K562 (cell line): ENCODE results near the gene NRG3. TPM values are rescaled to one million over a fixed set of nuclear protein-coding genes. Genes with fewer than 3 reads are reported as not detected.

Experiments used
- ATAC-seq: fragments of 200-7000 bp; cut with Tn5 transposase; 3 replicates; pipeline ENCODE4 v1.9.1; 2020; ENCODE audit warnings: moderate library complexity
- BruUV-seq: library from RNA; stranded (reverse); fragments of 400-500 nt; replicated peaks from 2 replicates; lab custom pipeline; 2021; lab: Mats Ljungman, UMichigan
- CTCF ChIA-PET: fragments of 300-600 bp; formaldehyde crosslinking; extraction: SDS; loops from one replicate; lab custom pipeline; 2021; ENCODE audit warnings: low intra/inter-chr PET ratio; lab: Yijun Ruan, JAX
- POLR2A ChIA-PET: fragments of 300-600, 350-650 bp; sonication (Branson Sonifier 250); formaldehyde crosslinking; extraction: SDS; loops from one replicate; lab custom pipeline; 2021; ENCODE audit warnings: antibody characterized with exemption, inconsistent platforms; lab: Yijun Ruan, JAX
- DNase-seq, 4 experiments: peaks; one replicate each; pipeline versions ENCODE4 v3.0.0 to v3.0.0-alpha.2; 2011 to 2018; ENCODE audit warnings: low spot score in 3 of 4, mixed read lengths in 3 of 4; ENCODE audit errors: extremely low read depth in 1 of 4
- FAIRE-seq: peaks from 2 replicates; lab custom pipeline; 2011; peaks lifted over from hg19 to GRCh38; lab: Jason Lieb, UNC
- H2AFZ ChIP-seq: 2 replicates; pipeline ENCODE4 v1.6.0; 2011; ENCODE audit warnings: low read depth, low read length, control low read depth, inconsistent platforms
- H3K27ac ChIP-seq: fragments of 200-600 bp; 3 replicates; pipeline ENCODE4 v1.8.0; 2011; ENCODE audit warnings: low read depth, mild to moderate bottlenecking, control low read depth, inconsistent platforms, low read length, moderate library complexity, mixed read lengths; ENCODE audit errors: extremely low read depth
- H3K27me3 ChIP-seq, 2 experiments: fragments of 300-600 bp in 1 of 2; 2 replicates in 1 of 2; 3 replicates in 1 of 2; pipeline versions ENCODE4 v1.6.0 to v1.8.0; 2011; ENCODE audit warnings: inconsistent platforms in 2 of 2, low read length in 2 of 2, mild to moderate bottlenecking in 1 of 2, mixed read lengths in 1 of 2, moderate library complexity in 1 of 2; ENCODE audit not compliant: control insufficient read depth in 2 of 2, insufficient read depth in 2 of 2
- H3K36me3 ChIP-seq: fragments of 300-600 bp; 3 replicates; pipeline ENCODE4 v1.8.0; 2011; ENCODE audit warnings: mild to moderate bottlenecking, low read length, inconsistent platforms; ENCODE audit not compliant: control insufficient read depth, insufficient read depth
- H3K4me1 ChIP-seq, 2 experiments: fragments of 200-600 bp in 1 of 2; replicated peaks in 1 of 2; 2 replicates in 1 of 2; 3 replicates in 1 of 2; pipeline versions ENCODE4 v1.5.1 to v1.8.0; 2011; ENCODE audit warnings: inconsistent platforms in 2 of 2, low read length in 2 of 2, mild to moderate bottlenecking in 1 of 2, mixed read lengths in 1 of 2, moderate library complexity in 1 of 2; ENCODE audit not compliant: control insufficient read depth in 2 of 2, insufficient read depth in 2 of 2
- H3K4me2 ChIP-seq: 2 replicates; pipeline ENCODE4 v1.6.1; 2011; ENCODE audit warnings: low read length, control low read depth, inconsistent platforms, mixed read lengths; ENCODE audit not compliant: insufficient read depth
- H3K4me3 ChIP-seq: fragments of 200-600 bp; sonication (generic), shearing (Covaris generic); 2 replicates; pipeline ENCODE4 v1.5.1; 2016; ENCODE audit warnings: control low read depth, inconsistent platforms
- H3K79me2 ChIP-seq: fragments of 200-600 bp; 3 replicates; pipeline ENCODE4 v1.8.0; 2011; ENCODE audit warnings: low read length, inconsistent platforms; ENCODE audit not compliant: control insufficient read depth, insufficient read depth
- H3K9ac ChIP-seq, 2 experiments: 2 replicates each; pipeline versions ENCODE4 v1.6.0 to v1.6.1; 2011; ENCODE audit warnings: low read depth in 2 of 2, low read length in 2 of 2, control low read depth in 1 of 2, inconsistent platforms in 1 of 2, mild to moderate bottlenecking in 1 of 2, mixed read lengths in 1 of 2; ENCODE audit not compliant: insufficient read depth in 1 of 2
- H3K9me1 ChIP-seq: one replicate; pipeline ENCODE4 v1.6.0; 2011; ENCODE audit warnings: inconsistent platforms, mild to moderate bottlenecking, low read length, moderate library complexity; ENCODE audit not compliant: control insufficient read depth, insufficient read depth
- H3K9me3 ChIP-seq: replicated peaks from 2 replicates; pipeline ENCODE4 v1.5.1; 2011; ENCODE audit warnings: low read depth, low read length, inconsistent platforms; ENCODE audit not compliant: control insufficient read depth, insufficient read depth
- H4K20me1 ChIP-seq: replicated peaks from 2 replicates; pipeline ENCODE4 v1.6.1; 2011; ENCODE audit warnings: low read length, inconsistent platforms, mixed read lengths; ENCODE audit not compliant: control insufficient read depth, insufficient read depth
- EP300 ChIP-seq: IDR thresholded peaks from 2 replicates; pipeline ENCODE4 v1.6.1; 2012; ENCODE audit warnings: low read length, improper control_type of control experiment
- EP400 ChIP-seq: fragments of 450-650 bp; IDR thresholded peaks from 2 replicates; pipeline ENCODE4 v1.6.1; 2017; ENCODE audit warnings: antibody characterized with exemption, mild to moderate bottlenecking, moderate library complexity
- FOXP1 ChIP-seq: sonication (generic); formaldehyde crosslinking; IDR thresholded peaks from 2 replicates; pipeline ENCODE4 v1.8.0; 2022; ENCODE audit warnings: mild to moderate bottlenecking, missing genetic modification reagents
- POLR2H ChIP-seq: IDR thresholded peaks from 2 replicates; pipeline ENCODE4 v1.6.1; 2016; ENCODE audit warnings: missing genetic modification characterization, low read depth, mild to moderate bottlenecking, control low read depth, missing compliant biosample characterization, moderate library complexity
- RUNX1 ChIP-seq: sonication (generic); IDR thresholded peaks from 2 replicates; pipeline ENCODE4 v1.6.1; 2016; ENCODE audit warnings: antibody characterized with exemption, low read depth
- SAFB2 ChIP-seq: fragments of 200-400 bp; formaldehyde crosslinking; IDR thresholded peaks from 2 replicates; pipeline ENCODE4 v1.6.1; 2018; ENCODE audit warnings: borderline replicate concordance, low read length, low read depth, moderate library complexity; ENCODE audit not compliant: severe bottlenecking
- SIN3B ChIP-seq: fragments of 450-650 bp; IDR thresholded peaks from 2 replicates; pipeline ENCODE4 v1.6.1; 2017; ENCODE audit warnings: low read depth, mild to moderate bottlenecking, moderate library complexity
- ZFP36 ChIP-seq: fragments of 150-350 bp; IDR thresholded peaks from 2 replicates; pipeline ENCODE4 v1.6.1; 2018; ENCODE audit warnings: low read length, low read depth; ENCODE audit not compliant: partially characterized antibody
- ZNF184 ChIP-seq: sonication (generic); formaldehyde crosslinking; IDR thresholded peaks from 2 replicates; pipeline ENCODE4 v1.5.0; 2020; ENCODE audit warnings: missing genetic modification reagents
- ZNF217 ChIP-seq: sonication (generic); formaldehyde crosslinking; IDR thresholded peaks from 2 replicates; pipeline ENCODE4 v1.8.0; 2022; ENCODE audit warnings: mild to moderate bottlenecking, missing genetic modification reagents
- ZNF507 ChIP-seq: conservative IDR thresholded peaks from 2 replicates; pipeline ENCODE4 v1.6.1; 2017; ENCODE audit warnings: missing genetic modification characterization, missing compliant biosample characterization
- WGBS: fragments of 100-300 bp; shearing (Covaris generic); methylation state at CpG from one replicate; pipeline ENCODE4 v1.1.6; 2016; ENCODE audit warnings: low coverage, mixed read lengths; ENCODE audit not compliant: insufficient coverage; ENCODE audit errors: missing lambda C conversion rate; 5-methylcytosine and 5-hydroxymethylcytosine counted together
- in situ Hi-C: fragments of 300-500 bp; cut with MboI; formaldehyde crosslinking; loops from 4 replicates; pipeline ENCODE4 v1.15.0; 2018; ENCODE audit warnings: inconsistent platforms, mixed read lengths
- intact Hi-C: fragments of 100-400 bp; cut with micrococcal nuclease; formaldehyde crosslinking; loops from 2 replicates; pipeline ENCODE4 v1.14.2; 2022
- polyA plus RNA-seq, 8 experiments: library from polyadenylated mRNA; depleted of rRNA in 4 of 8; stranded (reverse) in 5 of 8; unstranded in 3 of 8; fragments of >200 nt; fragmentation: Nextera tagmentation in 2 of 8; fragmentation: Illumina TruSeq in 1 of 8; extraction: Ambion mirVana in 2 of 8; extraction: Trizol in 1 of 8; gene quantifications; 2 replicates each; pipeline versions ENCODE4 v1.2.1 to v1.2.3, GENCODE V29; 2011 to 2014; ENCODE audit warnings: inconsistent platforms in 1 of 8, missing spikeins in 1 of 8
- total RNA-seq, 7 experiments: library from RNA; depleted of rRNA in 6 of 7; stranded (reverse); fragments of >200 nt in 6 of 7; fragmentation: Illumina TruSeq in 2 of 7; extraction: Trizol in 2 of 7; gene quantifications; 2 replicates each; pipeline versions ENCODE4 v1.2.1 to v1.2.3, GENCODE V29; 2011 to 2021; ENCODE audit warnings: low replicate concordance in 1 of 7
- TF ChIP-seq, protein P1 (sequence below): fragments of 250-450 bp; sonication (Bioruptor Pico); IDR thresholded peaks from 2 replicates; pipeline ENCODE4 v1.4.0; 2020; ENCODE audit warnings: mild to moderate bottlenecking, moderate library complexity
- TF ChIP-seq, protein P2 (sequence below): fragments of 450-650 bp; IDR thresholded peaks from 2 replicates; pipeline ENCODE4 v1.6.1; 2016
- TF ChIP-seq, protein P3 (sequence below): fragments of 250-450 bp; sonication (Bioruptor Pico); IDR thresholded peaks from 2 replicates; pipeline ENCODE4 v1.8.0; 2022; ENCODE audit warnings: moderate library complexity, mild to moderate bottlenecking, inconsistent platforms

The NRG3 gene
- total and polyA plus RNA-seq, 9 of the 15 experiments (the other 6 are each of a cell fraction or from before 2014, with no cell fraction given): not detected

DNA sequence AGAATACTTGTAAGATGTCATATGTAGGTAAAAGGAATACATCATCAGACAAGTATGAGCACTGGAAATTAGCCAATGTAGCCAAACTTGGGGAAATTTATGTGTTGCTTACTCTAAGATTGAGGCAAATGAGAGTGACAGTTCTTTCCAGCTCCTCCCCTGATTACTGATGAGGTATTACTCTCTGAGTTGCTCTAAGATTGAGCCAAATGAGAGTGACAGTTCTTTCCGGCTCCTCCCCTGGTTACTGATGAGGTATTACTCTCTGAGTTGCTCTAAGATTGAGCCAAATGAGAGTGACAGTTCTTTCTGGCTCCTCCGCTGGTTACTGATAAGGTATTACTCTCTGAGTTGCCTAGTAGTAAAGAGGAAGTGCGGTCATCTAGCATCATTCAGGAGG is 435.8 kb downstream of the NRG3 start:
- ChIA-PET POLR2A (no interaction called here), CTCF (no interaction called here)
- Histone ChIP-seq H3K4me2 (no peak overlapping the region), H3K4me1 (no peaks in the 10 kb centered on the region), H4K20me1 (no peaks in the 10 kb centered on the region), H3K9ac (no peak overlapping the region), H3K4me3 (no peak overlapping the region), H3K9me3 (peaks cover 3% of the 10 kb centered on the region; the same call in 1 of the 2 replicates), H3K36me3 (no peaks in the 10 kb centered on the region), H3K9me1 (no peaks in the 10 kb centered on the region), H3K27me3 (no peaks in the 10 kb centered on the region), H3K27ac (no peak overlapping the region), H2AFZ (no peak overlapping the region), H3K79me2 (no peaks in the 10 kb centered on the region)
- TF ChIP-seq, protein P1, sequence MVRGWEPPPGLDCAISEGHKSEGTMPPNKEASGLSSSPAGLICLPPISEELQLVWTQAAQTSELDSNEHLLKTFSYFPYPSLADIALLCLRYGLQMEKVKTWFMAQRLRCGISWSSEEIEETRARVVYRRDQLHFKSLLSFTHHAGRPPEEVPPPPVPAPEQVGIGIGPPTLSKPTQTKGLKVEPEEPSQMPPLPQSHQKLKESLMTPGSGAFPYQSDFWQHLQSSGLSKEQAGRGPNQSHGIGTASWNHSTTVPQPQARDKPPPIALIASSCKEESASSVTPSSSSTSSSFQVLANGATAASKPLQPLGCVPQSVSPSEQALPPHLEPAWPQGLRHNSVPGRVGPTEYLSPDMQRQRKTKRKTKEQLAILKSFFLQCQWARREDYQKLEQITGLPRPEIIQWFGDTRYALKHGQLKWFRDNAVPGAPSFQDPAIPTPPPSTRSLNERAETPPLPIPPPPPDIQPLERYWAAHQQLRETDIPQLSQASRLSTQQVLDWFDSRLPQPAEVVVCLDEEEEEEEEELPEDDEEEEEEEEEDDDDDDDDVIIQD (CRISPR knock-in tag): no peak
- TF ChIP-seq FOXP1 (CRISPR knock-in tag) (no peak), ZFP36 (no peak), ZNF217 (CRISPR knock-in tag) (no peak), SAFB2 (no peak), ZNF507 (tag) (no peak), POLR2H (tag) (no peak), SIN3B (no peak), EP400 (no peak), RUNX1 (no peak), EP300 (no peak), ZNF184 (CRISPR knock-in tag) (no peak)
- TF ChIP-seq, protein P2, sequence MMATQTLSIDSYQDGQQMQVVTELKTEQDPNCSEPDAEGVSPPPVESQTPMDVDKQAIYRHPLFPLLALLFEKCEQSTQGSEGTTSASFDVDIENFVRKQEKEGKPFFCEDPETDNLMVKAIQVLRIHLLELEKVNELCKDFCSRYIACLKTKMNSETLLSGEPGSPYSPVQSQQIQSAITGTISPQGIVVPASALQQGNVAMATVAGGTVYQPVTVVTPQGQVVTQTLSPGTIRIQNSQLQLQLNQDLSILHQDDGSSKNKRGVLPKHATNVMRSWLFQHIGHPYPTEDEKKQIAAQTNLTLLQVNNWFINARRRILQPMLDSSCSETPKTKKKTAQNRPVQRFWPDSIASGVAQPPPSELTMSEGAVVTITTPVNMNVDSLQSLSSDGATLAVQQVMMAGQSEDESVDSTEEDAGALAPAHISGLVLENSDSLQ: no peak
- TF ChIP-seq, protein P3, sequence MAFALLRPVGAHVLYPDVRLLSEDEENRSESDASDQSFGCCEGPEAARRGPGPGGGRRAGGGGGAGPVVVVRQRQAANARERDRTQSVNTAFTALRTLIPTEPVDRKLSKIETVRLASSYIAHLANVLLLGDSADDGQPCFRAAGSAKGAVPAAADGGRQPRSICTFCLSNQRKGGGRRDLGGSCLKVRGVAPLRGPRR (CRISPR knock-in tag): no peak
- no TSS peak for BruUV-seq
- intact Hi-C loops: no loop called here
- DNase-seq (no peak), FAIRE-seq (no peak), ATAC-seq (no peak)
- in situ Hi-C loops: no loop called here
- 2% methylated on average over 3 of the region's 3 CpGs for WGBS
